Activated CD8-positive, alpha-beta memory T cell treated with anti-CD3 and anti-CD28 coated beads for 1 hour (primary cell): ENCODE data around the gene IBA57.

ENCODE experiments used
- DNase-seq, 2 donors: peaks; one replicate each; pipeline ENCODE4 v3.0.0-alpha.2; 2020; ENCODE audit warnings: low read depth in 1 of 2; ENCODE audit errors: extremely low read depth in 1 of 2

IBA57 gene

DNA sequence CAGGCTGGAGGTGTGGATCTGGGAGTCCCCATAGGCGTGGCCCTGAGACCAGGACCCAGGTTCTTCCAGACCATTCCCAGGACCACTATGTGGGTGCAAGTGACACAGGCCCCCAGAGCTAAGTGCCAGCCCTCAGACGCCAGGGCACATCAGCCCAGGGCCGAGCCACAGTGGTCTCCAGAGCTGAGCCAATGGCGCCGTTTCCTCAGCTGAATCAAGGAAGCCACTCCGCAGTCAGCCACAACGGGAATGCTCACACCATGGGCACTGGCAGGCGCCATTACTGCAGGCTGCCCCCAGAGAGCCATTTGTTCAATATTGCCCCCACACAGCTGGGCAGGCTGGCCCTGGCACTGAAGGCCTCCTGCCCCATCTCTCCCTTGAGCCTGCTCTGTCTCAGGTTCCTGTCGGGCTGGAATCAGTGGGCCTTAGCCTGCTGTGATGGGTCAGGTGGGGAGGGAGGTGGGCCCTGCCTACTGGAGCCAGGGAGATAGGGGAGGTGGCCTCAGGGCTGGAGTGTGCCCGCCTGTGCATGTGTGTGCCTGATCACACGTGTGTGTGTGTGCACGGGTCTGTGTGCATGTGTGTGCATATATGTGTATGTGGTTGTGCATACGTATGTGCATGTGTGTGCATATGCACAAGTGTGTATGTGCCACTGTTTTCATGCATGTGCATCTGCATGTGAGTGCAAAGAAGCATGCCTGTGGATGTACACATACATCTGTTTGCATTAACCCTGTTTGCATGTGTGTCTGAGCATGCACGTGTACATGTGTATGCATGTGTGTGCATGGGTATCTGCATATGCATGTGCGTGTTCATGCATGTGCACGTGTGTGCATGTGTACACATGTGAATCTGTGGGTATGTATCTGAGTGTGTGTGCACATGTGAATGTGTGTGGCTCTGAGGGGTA, 9.7 kb upstream of the IBA57 start:
- no peak for DNase-seq

DNA sequence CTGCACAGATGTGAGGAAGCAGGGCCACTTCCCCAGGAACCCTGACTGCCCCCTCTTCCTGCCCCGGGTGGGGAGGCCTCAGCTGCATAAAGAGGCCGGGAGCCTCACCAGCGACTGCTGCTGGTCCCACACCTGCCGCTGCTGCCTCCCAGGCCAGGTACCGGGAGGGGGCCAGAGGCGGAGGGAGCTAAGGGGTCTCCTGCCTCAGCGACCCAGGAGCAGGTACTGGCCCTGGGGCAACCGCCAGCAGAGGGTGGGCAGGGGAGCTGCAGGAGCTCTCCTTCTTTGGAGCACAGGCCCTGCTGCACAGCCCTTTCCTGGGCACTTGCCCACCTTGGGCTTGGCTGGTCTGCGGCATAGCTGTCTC, 9.1 kb upstream of the IBA57 start:
- no peak for DNase-seq

DNA sequence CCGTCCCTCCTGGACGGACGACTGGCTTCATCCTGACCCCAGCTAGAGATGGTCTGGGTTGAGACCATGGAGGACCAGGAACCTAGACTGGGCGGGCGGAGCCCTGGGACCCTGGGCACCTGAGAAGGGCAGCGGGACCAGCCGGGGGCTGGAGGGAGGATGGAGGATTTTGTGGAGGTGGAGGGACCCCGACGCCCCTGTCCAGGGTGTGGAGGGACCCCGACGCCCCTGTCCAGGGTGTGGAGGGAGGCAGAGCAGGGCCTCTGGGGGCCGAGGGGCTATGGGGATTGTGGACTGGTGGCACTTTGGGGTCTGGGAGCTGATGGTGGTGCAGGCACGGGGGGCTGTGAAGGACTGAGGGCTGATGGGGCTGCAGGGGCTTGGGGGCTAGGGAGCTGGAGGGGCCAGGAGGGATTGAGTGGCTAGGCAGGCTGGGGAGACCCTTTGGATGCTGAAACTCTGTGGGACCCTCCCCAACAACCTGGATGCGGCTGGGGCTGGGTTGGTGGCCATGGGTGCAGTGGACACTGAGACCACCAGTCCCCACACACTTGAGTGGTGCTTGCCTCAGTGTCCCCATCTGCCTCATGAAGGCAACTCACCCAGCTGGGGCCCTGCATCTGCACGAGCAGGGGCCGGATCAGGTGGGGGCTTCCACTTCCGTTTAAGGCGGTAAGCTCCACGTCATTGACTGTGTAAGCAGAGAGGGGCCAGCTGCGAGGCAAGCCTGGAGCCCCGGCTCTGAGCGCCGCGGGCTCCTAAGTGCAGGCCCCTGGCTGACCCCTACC, 8.5 kb upstream of the IBA57 start:
- DNase-seq: no peak

DNA sequence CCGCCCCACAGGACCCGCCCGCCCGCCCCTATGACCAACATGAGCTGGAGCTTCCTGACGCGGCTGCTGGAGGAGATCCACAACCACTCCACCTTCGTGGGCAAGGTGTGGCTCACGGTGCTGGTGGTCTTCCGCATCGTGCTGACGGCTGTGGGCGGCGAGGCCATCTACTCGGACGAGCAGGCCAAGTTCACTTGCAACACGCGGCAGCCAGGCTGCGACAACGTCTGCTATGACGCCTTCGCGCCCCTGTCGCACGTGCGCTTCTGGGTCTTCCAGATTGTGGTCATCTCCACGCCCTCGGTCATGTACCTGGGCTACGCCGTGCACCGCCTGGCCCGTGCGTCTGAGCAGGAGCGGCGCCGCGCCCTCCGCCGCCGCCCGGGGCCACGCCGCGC, 7.9 kb upstream of the IBA57 start:
- no peak for DNase-seq

DNA sequence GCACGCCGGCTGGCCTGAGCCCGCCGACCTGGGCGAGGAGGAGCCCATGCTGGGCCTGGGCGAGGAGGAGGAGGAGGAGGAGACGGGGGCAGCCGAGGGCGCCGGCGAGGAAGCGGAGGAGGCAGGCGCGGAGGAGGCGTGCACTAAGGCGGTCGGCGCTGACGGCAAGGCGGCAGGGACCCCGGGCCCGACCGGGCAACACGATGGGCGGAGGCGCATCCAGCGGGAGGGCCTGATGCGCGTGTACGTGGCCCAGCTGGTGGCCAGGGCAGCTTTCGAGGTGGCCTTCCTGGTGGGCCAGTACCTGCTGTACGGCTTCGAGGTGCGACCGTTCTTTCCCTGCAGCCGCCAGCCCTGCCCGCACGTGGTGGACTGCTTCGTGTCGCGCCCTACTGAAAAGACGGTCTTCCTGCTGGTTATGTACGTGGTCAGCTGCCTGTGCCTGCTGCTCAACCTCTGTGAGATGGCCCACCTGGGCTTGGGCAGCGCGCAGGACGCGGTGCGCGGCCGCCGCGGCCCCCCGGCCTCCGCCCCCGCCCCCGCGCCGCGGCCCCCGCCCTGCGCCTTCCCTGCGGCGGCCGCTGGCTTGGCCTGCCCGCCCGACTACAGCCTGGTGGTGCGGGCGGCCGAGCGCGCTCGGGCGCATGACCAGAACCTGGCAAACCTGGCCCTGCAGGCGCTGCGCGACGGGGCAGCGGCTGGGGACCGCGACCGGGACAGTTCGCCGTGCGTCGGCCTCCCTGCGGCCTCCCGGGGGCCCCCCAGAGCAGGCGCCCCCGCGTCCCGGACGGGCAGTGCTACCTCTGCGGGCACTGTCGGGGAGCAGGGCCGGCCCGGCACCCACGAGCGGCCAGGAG, 7.2 kb upstream of the IBA57 start:
- no peak for DNase-seq

DNA sequence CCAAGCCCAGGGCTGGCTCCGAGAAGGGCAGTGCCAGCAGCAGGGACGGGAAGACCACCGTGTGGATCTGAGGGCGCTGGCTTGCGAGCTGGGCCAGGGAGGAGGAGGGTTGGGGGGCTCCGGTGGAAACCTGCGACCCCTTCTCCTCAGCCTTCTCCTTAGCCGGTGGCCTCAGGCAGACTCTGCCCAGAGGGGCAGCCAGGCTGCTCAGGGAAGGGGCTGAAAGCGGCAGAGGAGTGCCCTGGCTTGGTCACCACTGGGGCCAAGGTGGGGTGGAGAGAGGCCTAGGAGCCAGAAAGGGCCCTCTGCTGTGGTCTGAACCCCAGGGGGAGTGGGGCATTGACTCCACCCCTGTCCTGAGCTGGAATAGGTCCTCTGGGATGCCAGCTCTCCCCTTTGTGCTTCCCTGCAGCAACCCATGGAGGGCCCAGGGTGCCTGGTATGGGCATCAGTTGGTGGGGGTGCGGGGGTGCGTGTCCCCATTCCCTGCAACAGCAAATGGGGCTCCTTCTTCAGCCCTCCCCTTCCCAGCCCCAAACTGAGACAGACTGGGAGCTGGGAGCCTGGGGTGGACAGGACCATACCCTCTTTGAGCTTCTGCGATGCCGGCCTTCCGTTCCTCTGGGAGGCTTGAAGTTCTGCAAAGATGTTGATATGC, 6.5 kb upstream of the IBA57 start:
- DNase-seq: no peak

DNA sequence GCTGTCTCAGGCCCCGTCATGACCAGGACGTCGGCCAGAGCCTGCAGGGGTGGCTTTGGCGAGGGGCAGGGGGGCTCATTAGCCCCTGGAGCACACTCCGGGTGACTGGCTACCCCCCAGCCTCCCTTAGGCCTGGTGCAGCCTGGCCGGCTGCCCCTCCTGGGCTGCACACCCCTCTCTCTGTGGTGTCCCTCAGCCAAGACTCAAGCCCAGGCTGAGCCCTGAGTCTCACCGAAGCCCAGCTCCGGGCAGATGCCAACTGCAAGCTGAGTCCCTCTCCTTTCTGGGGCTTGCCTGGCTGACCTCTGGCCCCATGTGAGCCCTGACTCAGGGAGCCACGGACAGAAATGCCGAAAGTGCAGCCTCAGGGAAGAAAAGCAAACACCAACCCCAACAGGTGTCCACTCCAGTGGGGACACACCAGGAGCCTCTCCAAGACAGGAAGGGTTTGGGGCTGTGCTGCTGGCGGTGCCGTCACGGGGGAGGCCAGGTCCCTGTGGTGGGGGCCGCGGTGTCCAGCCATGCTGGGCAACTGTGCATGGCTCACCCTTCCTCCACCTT, 5.3 kb upstream of the IBA57 start:
- DNase-seq: no peak

DNA sequence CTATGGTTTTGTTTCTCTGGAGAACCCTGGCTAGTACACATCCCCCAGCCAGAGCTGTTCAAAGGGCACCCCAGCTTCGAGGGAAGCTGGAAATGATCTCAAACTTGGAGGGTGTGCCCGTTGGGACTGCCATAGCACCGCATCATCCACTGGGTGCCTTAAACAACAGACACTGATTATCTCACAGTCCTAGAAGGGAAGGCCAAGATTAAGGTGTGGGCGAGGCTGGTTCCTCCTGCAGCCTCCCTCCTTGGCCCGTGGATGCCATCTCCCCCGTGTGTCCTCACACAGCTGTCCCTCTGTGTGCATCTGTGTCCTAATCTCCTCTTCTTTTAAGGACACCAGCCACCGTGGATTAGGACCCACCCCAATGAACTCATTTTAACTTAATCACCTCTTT, 4.2 kb upstream of the IBA57 start:
- DNase-seq: no peak

DNA sequence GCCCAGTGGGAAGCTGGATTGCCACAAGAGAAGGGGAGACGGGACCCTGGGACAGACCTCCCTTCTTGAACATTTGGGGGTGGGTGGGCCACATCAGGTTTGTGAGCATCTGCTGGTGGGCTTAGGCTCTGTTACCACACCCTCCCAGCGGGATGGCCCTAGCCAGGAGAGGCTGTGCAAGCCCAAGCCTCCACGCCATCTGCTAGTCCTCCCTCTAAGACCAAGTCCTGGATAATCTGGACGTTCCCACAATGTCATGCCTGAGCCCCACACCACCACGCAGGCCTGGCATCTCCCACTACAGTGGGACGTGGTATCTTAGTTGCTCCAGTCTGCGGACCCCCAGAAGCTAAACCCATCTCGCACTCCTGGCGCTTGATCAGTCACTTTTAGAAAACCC, 3.7 kb upstream of the IBA57 start:
- no peak for DNase-seq

DNA sequence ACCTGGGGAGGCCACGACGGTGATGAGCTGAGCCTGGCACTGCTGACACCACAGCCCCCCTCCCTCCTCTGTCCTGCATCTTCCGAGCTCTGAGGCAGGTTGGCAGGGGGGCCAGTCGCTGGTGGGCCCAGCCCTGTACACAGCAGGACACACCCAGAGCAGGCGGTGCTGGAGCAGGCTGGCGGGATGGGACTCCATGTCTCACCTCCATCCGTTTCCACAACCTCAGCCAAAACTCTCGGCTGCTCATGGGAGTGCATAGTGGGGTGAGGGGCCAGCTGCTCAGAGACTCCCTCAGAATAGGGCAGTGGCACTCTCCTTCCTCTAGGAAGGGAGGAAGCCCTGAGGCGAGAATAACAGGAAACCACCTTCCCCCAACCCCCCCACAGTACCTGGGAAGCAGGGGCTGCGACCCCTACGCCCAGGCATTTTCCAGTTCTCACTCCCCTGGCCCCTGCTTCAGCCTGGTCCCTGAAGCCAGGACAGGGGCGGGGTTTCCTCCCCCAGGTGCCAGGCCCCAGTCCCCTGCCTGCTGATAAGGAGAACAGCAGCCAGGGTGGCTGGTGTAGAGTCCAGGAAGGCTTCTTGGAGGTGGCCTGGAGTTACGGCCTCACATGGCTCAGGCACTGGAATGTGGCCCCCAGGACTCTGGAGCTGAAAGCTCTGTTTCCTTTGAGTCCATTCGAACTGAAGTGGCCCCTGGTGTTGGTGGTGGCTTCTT, 3.2 kb upstream of the IBA57 start:
- no peak for DNase-seq

DNA sequence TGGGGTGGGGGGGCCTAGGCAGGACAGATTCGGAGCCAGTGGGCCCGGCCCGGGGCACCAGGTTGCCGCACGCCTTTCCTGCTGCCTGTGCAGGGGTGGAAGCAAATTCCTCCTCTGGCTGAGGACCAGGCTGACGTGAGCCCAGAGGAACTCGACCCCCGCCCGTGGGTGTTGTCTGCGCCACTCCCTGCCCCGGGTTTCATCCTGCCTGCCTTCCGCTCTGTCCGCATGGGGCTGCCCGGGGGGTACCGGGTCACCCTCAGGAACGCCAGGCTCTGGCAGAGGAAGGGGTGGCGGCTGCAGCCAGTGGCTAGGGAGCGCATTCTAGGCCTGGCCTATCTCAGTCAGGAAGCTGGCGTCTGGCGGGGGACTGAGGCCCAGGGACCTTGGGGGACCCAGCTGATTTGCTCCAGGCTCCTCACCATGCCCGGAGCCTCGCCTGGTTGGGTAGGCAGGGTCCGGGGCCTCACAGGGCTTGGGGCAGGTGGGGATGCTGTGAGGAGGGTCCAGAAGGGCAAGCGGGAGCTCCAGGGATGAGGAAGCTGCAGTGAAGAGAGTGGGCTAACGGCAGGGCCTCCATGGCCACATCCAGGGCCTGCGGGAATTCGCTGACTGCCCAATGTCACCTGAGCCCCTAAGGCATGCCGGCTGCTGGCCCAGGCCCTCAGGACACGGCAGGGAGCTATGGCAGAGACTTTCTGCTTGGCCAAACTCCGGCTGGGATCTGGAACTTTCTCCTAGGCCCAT, 2.4 kb upstream of the IBA57 start:
- DNase-seq: no peak

DNA sequence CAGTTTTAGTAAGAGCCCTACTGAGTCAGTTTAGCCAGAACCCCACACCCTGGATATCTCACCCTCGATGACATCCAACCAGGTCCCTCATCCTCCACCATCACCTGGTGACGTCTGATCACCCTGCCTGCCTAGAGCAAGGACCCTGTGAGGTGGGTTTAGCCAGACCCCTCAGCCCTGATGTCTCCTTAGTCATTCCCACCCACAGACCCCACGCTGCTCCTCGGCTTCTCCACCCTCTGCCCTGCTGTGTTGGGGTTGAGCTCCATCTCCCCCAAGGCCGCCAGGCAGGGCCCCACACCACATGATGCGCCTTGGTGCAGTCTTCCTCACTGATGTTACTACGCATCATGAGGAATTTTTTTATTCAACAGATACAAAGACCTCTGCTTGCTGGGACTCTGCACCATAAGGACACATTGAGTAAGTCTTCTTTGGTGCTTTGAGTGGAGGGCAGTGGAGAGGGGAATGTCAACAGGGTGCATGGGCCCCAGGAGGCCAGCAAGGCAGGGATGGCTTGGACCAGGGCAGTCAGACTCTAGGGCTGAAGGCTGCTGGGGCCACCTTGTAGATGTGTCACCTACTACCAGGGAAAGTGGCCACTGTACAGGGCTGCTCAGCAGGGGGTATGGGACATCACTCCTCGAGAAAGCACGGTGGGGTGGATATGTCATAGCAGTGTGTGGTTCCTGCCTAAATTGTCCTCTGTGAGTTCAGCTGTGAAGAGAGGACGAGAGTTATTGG, 1.7 kb upstream of the IBA57 start:
- no peak for DNase-seq

DNA sequence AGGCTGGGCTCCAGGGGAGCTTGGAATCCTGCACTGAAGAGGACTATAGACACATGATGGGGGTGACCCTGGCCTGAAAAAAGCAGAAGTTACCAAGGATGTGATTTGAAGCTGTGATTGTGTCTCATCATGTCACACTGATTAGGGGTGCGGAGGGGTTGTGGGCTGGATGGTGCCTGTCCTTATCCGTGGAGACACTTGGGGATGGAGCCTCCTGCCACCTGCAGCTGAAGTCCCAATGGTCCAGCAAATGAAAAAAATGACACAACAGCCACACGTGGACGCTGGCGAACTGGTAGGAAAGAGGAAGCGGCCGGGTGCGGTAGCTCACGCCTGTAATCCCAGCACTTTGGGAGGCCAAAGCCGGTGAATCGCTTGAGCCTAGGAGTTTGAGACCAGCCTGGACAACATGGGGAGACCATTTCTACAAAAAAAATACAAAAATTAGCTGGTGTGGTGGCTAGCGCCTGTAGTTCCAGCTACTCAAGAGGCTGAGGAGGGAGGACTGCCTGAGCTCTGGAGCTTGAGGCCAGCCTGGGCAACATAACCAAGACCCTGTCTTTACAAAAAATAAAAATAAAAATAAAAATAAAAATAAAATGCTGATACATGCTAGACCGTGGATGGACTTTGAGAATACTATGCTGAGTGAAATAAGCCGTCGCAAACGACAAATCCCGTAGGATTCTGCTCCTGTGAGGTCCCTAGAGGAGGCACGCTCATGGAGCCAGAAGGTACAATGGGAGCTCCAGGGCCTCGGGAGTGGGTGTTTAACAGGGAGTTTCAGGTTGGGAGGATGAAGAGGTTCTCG, 838 bp upstream of the IBA57 start:
- no peak for DNase-seq

DNA sequence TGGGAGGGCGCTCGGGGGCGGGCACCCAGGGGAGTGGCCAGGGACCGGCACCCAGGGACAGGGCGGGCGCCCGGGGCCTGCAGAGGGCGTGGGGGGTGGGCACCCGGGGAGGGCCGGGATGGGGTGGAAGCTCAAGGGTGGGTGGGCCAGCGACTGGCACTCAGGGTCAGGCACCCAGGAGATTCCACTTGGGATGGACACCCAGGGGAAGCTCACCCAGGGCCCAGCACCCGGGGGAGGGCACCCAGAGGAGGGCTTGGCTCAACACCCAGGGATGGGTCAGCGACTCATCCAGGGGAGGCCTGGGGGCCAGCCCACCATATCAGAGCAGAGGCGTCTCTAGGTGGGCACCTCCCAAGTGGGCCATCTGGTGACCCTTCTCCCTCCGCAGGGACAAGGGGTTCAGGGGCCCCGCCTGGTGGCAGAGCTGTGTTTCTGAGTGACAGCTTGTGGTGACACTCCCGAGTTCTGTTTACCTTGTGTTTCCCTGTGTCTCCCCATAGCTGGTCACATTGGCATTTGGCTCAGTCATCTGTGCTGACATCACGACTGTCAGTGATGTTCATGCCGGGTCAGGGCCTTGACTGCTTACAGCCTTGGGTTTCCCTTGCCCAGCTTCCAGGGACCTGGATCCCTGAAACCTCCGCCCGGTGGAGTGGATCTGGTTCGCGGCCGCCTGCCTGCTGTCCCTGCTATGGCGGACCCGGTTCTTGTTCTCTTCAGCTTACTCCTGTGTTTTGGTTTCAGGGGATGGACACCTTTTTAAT, 749 bp downstream of the IBA57 start:
- peak; percentile 37 to 44 for DNase-seq

DNA sequence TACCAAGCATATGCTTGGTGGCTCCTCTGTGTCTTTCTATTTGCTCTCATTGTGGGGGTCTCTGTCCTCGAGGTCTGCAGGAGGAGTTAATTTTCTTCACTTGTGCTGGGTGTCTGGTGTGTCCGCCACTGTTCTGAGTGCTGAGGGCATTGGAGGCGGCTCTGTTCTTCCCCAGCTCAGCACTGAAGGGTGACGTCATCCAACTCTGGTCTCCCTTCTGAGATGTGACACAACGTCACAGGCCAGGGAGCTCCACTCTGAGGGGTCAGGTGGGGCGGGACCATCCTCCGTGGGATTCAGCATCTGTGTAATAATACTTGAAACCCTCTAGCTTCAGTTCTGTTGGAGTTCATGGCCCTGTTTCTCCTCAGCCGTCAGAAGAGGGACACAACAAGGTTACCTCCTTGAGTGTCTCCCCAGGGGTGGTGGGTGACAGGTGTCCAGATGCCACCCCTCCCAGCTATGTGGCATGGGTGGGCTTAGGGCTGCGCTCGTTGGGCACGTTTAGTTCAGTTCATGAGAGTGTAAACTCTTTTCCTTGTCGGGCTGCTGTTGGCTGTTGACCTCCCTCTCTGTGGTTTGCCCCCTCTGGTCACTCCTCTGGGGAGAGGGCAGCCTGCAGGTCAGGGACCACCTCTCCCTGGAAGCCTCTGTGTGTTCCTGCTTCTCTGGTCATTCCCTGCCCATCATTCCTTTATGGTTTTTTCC, 3.1 kb downstream of the IBA57 start:
- no peak for DNase-seq

DNA sequence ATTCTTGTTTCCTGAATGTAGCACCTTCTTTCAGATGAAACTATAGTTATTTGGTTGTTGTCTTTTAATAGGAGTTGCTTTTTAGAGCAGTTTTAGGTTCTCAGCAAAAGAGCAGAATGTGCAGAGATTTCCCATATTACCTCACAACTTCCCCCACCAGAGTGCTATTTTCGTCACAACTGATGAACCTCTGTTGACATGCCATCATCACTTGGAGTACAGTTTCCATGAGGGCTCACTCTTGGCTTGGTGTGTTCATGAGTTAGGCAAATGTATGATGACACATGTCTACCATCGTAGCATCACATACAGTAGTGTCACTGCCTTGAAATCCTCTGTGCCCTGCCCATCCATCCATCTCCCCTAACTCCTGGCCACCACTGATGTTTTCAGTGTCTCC, 3.7 kb downstream of the IBA57 start:
- DNase-seq: no peak
